ENCODE measurements around the gene QTRT2.

QTRT2 gene

GRCh38 chr3:114083112-114083511, 26.6 kb downstream of the QTRT2 start:
- TF ChIP-seq CTCF (IDR thresholded peaks at IDR 0.05; ENCODE audit: control insufficient read depth, insufficient read depth, low read depth, low read length, missing control alignments), result no peak
- no peak overlapping the region for H3K4me3 ChIP-seq (ENCODE audit: control insufficient read depth, low read depth, low read length)
- no peak for DNase-seq (ENCODE audit: low read depth)

- DNase-seq (ENCODE audit: low read depth), result no peak
- H3K4me3 ChIP-seq (ENCODE audit: control insufficient read depth, low read depth, low read length), result no peak overlapping the region
- TF ChIP-seq CTCF (IDR thresholded peaks at IDR 0.05; ENCODE audit: control insufficient read depth, insufficient read depth, low read depth, low read length, missing control alignments), result no peak
These were observed 29.8 kb downstream of the QTRT2 start for GRCh38 chr3:114086356-114086755.

- no peak for DNase-seq (ENCODE audit: low read depth)
- TF ChIP-seq CTCF (IDR thresholded peaks at IDR 0.05; ENCODE audit: control insufficient read depth, insufficient read depth, low read depth, low read length, missing control alignments), result no peak
- H3K4me3 ChIP-seq (ENCODE audit: control insufficient read depth, low read depth, low read length), result no peak overlapping the region
These were observed 33.1 kb downstream of the QTRT2 start for GRCh38 chr3:114089675-114090074.

GRCh38 chr3:114092151-114093015, 35.8 kb downstream of the QTRT2 start:
- DNase-seq (ENCODE audit: low read depth), result no peak
- no peak overlapping the region for H3K4me3 ChIP-seq (ENCODE audit: control insufficient read depth, low read depth, low read length)
- no peak for TF ChIP-seq CTCF (IDR thresholded peaks at IDR 0.05; ENCODE audit: control insufficient read depth, insufficient read depth, low read depth, low read length, missing control alignments)

GRCh38 chr3:114093016-114093380, 36.5 kb downstream of the QTRT2 start:
- no peak overlapping the region for H3K4me3 ChIP-seq (ENCODE audit: control insufficient read depth, low read depth, low read length)
- TF ChIP-seq CTCF (IDR thresholded peaks at IDR 0.05; ENCODE audit: control insufficient read depth, insufficient read depth, low read depth, low read length, missing control alignments), result no peak
- DNase-seq (ENCODE audit: low read depth), result no peak

GRCh38 chr3:114093596-114093995, 37.1 kb downstream of the QTRT2 start:
- no peak for TF ChIP-seq CTCF (IDR thresholded peaks at IDR 0.05; ENCODE audit: control insufficient read depth, insufficient read depth, low read depth, low read length, missing control alignments)
- H3K4me3 ChIP-seq (ENCODE audit: control insufficient read depth, low read depth, low read length), result no peak overlapping the region
- DNase-seq (ENCODE audit: low read depth), result peak; percentile 58
